Heart left ventricle (tissue), 16 donors: Measurements from ENCODE around the gene LRRC74B. TPM values are rescaled to one million over a fixed set of nuclear protein-coding genes. Genes with fewer than 3 reads are reported as not detected.
"Not testable (repeated sequence)": the region's sequence is repeated elsewhere in the genome, so short reads cannot be mapped to it uniquely, and the experiment has no call there.

Experiments used
- ATAC-seq, 4 donors: fragments of 200-7000 bp; cut with Tn5 transposase; one replicate each; pipeline ENCODE4 v1.9.1; 2020 to 2022; ENCODE audit warnings: moderate library complexity in 4 of 4, mild to moderate bottlenecking in 3 of 4, moderate number of reproducible peaks in 1 of 4
- DNase-seq, 5 donors: peaks; one replicate each; pipeline ENCODE4 v3.0.0-alpha.2; 2020
- H3K27ac ChIP-seq, 12 donors: fragments of 200-600 bp; sonication (generic) in 4 of 12; one replicate each; pipeline versions ENCODE4 v1.5.0 to v1.8.0; 2016 to 2022; ENCODE audit warnings: mild to moderate bottlenecking in 2 of 12
- H3K27me3 ChIP-seq, 9 donors: fragments of 200-600 bp; sonication (generic) in 2 of 9; one replicate each; pipeline versions ENCODE4 v1.5.1 to v1.8.0; 2016 to 2022; ENCODE audit warnings: mild to moderate bottlenecking in 3 of 9
- H3K36me3 ChIP-seq, 9 donors: fragments of 200-600 bp; sonication (generic) in 2 of 9; one replicate each; pipeline versions ENCODE4 v1.5.0 to v1.8.0; 2018 to 2022; ENCODE audit warnings: mild to moderate bottlenecking in 2 of 9
- H3K4me1 ChIP-seq, 12 donors: fragments of 200-600 bp; sonication (generic) in 4 of 12; one replicate each; pipeline versions ENCODE4 v1.5.0 to v1.8.0; 2016 to 2022; ENCODE audit warnings: mild to moderate bottlenecking in 3 of 12
- H3K4me3 ChIP-seq, 12 donors: fragments of 200-600 bp; sonication (generic) in 4 of 12; one replicate each; pipeline versions ENCODE4 v1.5.0 to v1.8.0; 2017 to 2022; ENCODE audit warnings: mild to moderate bottlenecking in 9 of 12, moderate library complexity in 4 of 12
- H3K9me3 ChIP-seq, 12 donors: fragments of 200-600 bp; sonication (generic) in 4 of 12; one replicate each; pipeline versions ENCODE4 v1.5.0 to v1.8.0; 2016 to 2022; ENCODE audit warnings: mild to moderate bottlenecking in 1 of 12
- CTCF ChIP-seq, 12 donors: fragments of 200-600 bp; sonication (generic) in 4 of 12; IDR thresholded peaks; one replicate each; pipeline versions ENCODE4 v1.5.0 to v1.8.0; 2018 to 2022; ENCODE audit warnings: antibody characterized with exemption in 12 of 12, mild to moderate bottlenecking in 5 of 12
- POLR2A ChIP-seq, 2 donors: fragments of 450-650 bp; IDR thresholded peaks; one replicate each; pipeline ENCODE4 v1.6.1; 2017; ENCODE audit warnings: antibody characterized with exemption in 2 of 2, mild to moderate bottlenecking in 2 of 2, moderate library complexity in 2 of 2
- WGBS, 4 donors: extraction: QIAGEN DNeasy Blood & Tissue Kit in 2 of 4; methylation state at CpG; one replicate each; pipeline versions ENCODE4 v1.1.5 to v1.1.7; 2013 to 2018; 5-methylcytosine and 5-hydroxymethylcytosine counted together
- intact Hi-C, 10 donors: fragments of 100-400 bp; cut with DNase I; formaldehyde crosslinking; loops; one replicate each; pipeline versions ENCODE4 v1.11.1 to v1.14.2; 2022
- polyA plus RNA-seq, 2 donors: library from polyadenylated mRNA; stranded (reverse); fragments of 200-250 nt; gene quantifications; one replicate each; pipeline ENCODE4 v1.2.3, GENCODE V29; 2013
- total RNA-seq, 9 donors: library from RNA; depleted of rRNA in 2 of 9; stranded (reverse); fragments of >200 nt in 2 of 9; fragmentation: NEBNext Ultra II Directional in 3 of 9; extraction: Animal tissue kit (Norgen Biotek cat#: 25700) in 3 of 9; gene quantifications; one replicate each; pipeline versions ENCODE4 v1.1.0 to v1.2.4, GENCODE V29; 2016 to 2023
- donor health status: ischemic (EF 13 %, LVEDD 7.1; RV severe dilation, severe dysfunction).
- donor health status: healthy with polysubstance abuse.
- donor health status: DM: no; HTN: yes; CAD: no.
- donor health status: DM: no; HTN: no; CAD: no.
- donor health status: ischemic (EF 25% LVEDD 6.9; RV normal size, moderate dysfunction).
- donor health status: ischemic (EF 25% LVEDD 5.7; RV mildly dilated, moderate dysfunction).
- donor health status: healthy.
- donor health status: DM: yes; HTN: yes; CAD: no.
- donor health status: ischemic (EF 35%, LVEDD 5.7; RV mildly dilated, moderate dysfunction).
- donor health status: nonischemic (EF 11% LVEDD 7.7; RV severe dilation, severe dysfunction).
- donor health status: DM: yes; HTN: yes; CAD: no.
- donor health status: PGD.
- donor health status: ischemic (EF 29% LVEDD 5.4; RV normal size, mild dysfunction).
- donor health status: nonischemic (EF 23%, LVEDD 6.1; RV moderate dilation, normal function).

The LRRC74B gene
- total and polyA plus RNA-seq, 11 donors: not detected

GRCh38 chr22:21032868-21033688 is 12.7 kb upstream of the LRRC74B start:
- H3K9me3 ChIP-seq: no peaks in the 10 kb centered on the region
- peak in 1 of 5 donors; percentile 32 for DNase-seq
- peak overlapping the region in 5 of 12 donors; percentile 34 to 49 (median 41) for H3K4me3 ChIP-seq
- 73 to 91% (median 84%) methylated on average over 12 of the region's 12 CpGs for WGBS, 4 donors
- H3K27ac ChIP-seq: no peak overlapping the region
- peaks cover 9 to 52% (median 22%) of the 10 kb centered on the region in 9 donors for H3K27me3 ChIP-seq
- H3K36me3 ChIP-seq: no peaks in the 10 kb centered on the region
- H3K4me1 ChIP-seq: peaks cover 0 to 13% (median 6%) of the 10 kb centered on the region in 12 donors
- no peak for ATAC-seq
- intact Hi-C loops: loop anchor here in 1 of 10 donors (10.0 kb wide), 1 partner anchor 62 kb away; no protein-coding TSS in a partner anchor
- TF ChIP-seq CTCF (IDR thresholded peaks at IDR 0.05) (no peak), POLR2A (IDR thresholded peaks at IDR 0.05) (no peak)

DNA sequence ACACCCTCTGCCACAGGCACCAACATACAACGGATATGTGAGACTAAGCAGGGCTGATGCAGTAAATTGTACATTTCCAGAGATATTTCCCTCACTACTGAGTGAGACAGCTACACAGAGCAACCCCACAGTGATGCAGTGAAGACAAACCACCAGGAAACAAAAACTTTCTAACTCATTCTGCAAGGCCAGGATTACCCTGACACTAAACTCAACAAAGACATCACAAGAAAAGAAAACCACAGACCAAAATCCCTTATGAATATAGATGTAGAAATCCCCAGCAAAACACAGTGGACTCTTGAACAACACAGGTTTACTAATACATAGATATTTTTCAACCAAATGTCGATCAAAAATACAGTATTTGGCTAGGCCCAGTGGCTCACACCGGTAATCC is 11.9 kb upstream of the LRRC74B start:
- intact Hi-C loops: loop anchor here in 1 of 10 donors (10.0 kb wide), 1 partner anchor 61 kb away; no protein-coding TSS in a partner anchor
- no peaks in the 10 kb centered on the region for H3K9me3 ChIP-seq
- 82 to 96% (median 94%) methylated on average over 3 of the region's 3 CpGs for WGBS, 4 donors
- H3K4me1 ChIP-seq: peaks cover 0 to 16% (median 6%) of the 10 kb centered on the region in 12 donors
- H3K36me3 ChIP-seq: no peaks in the 10 kb centered on the region
- TF ChIP-seq POLR2A (IDR thresholded peaks at IDR 0.05) (no peak), CTCF (IDR thresholded peaks at IDR 0.05) (no peak)
- no peak overlapping the region for H3K27ac ChIP-seq
- no peak overlapping the region for H3K4me3 ChIP-seq
- H3K27me3 ChIP-seq: peaks cover 9 to 44% (median 19%) of the 10 kb centered on the region in 9 donors
- DNase-seq (no peak), ATAC-seq (no peak)

DNA sequence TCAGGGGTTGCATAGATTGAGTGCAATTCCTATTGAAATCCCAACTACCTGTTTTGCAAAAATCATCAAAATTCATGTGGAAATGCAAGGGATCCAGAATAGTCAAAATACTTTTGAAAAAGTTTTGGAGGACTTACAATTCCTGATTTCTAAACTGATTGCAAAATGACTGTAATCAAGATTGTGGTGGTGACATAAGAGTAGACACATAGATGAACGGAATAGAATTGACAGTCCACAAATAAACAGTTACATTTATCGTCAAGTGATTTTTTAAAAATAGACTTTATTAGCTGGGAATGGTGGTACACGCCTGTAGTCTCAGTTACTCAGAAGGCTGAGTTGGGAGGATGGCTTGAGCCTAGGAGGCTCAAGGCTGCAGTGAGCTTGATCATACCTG is 10.8 kb upstream of the LRRC74B start:
- Histone ChIP-seq H3K4me3 (no peak overlapping the region), H3K4me1 (peaks cover 0 to 16% (median 6%) of the 10 kb centered on the region in 12 donors), H3K27me3 (peaks cover 6 to 34% (median 19%) of the 10 kb centered on the region in 9 donors), H3K27ac (no peak overlapping the region), H3K36me3 (no peaks in the 10 kb centered on the region), H3K9me3 (no peaks in the 10 kb centered on the region)
- TF ChIP-seq POLR2A (IDR thresholded peaks at IDR 0.05): no peak
- TF ChIP-seq CTCF (IDR thresholded peaks at IDR 0.05): no peak
- intact Hi-C loops: loop anchor here in 1 of 10 donors (10.0 kb wide), 1 partner anchor 60 kb away; no protein-coding TSS in a partner anchor
- ATAC-seq (no peak), DNase-seq (no peak)
- WGBS, 4 donors: 86 to 93% (median 89%) methylated on average over 3 of the region's 3 CpGs

- Histone ChIP-seq H3K4me1 (peaks cover 0 to 8% (median 1%) of the 10 kb centered on the region in 12 donors), H3K9me3 (no peaks in the 10 kb centered on the region), H3K27me3 (peaks cover 0 to 3% (median 0%) of the 10 kb centered on the region in 9 donors), H3K27ac (peak overlapping the region in 2 of 12 donors; percentile 43 to 46), H3K36me3 (no peaks in the 10 kb centered on the region), H3K4me3 (no peak overlapping the region)
- DNase-seq (no peak), ATAC-seq (peak in 3 of 4 donors; percentile 39 to 55 (median 42))
- intact Hi-C loops: loop anchor here in 1 of 10 donors (10.0 kb wide), 1 partner anchor 56 kb away; no protein-coding TSS in a partner anchor
- 32 to 43% (median 38%) methylated on average over 2 of the region's 2 CpGs for WGBS, 4 donors
- TF ChIP-seq POLR2A (IDR thresholded peaks at IDR 0.05) (no peak), CTCF (IDR thresholded peaks at IDR 0.05) (no peak)
Measured at GRCh38 chr22:21038405-21038804, 7.3 kb upstream of the LRRC74B start.

DNA sequence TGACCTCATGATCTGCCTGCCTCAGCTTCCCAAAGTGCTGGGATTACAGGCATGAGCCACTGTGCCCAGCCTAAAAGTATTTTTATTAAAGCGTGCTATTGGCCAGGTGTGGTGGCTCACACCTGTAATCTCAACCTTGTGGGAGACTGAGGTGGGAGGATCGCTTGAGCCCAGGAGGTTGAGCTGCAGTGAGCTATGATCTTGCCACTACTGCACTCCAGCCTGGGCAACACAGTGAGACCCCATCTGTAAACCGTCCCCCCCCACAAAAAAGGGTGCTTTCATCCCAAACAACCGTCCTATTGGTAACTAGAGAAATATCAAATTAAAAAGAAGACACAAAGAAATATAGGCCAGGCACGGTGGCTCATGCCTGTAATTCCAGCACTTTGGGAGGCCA is 6.6 kb upstream of the LRRC74B start:
- WGBS, 4 donors: 89 to 95% (median 92%) methylated on average over 5 of the region's 5 CpGs
- peak in 1 of 5 donors; percentile 11 for DNase-seq
- H3K4me3 ChIP-seq, ATAC-seq, H3K27ac ChIP-seq, H3K36me3 ChIP-seq, H3K4me1 ChIP-seq, H3K27me3 ChIP-seq, H3K9me3 ChIP-seq: not testable (repeated sequence)
- intact Hi-C loops: loop anchor here in 1 of 10 donors (10.0 kb wide), 1 partner anchor 56 kb away; no protein-coding TSS in a partner anchor
